GM18873 (cell line): ENCODE results near the gene C2CD2L.
"Not testable (repeated sequence)": the region's sequence is repeated elsewhere in the genome, so short reads cannot be mapped to it uniquely, and the experiment has no call there.

Experiments
- ATAC-seq: cut with Tn5 transposase; IDR thresholded peaks from one replicate; pipeline ENCODE4 v1.9.1; 2021; ENCODE audit warnings: mild to moderate bottlenecking, moderate library complexity, moderate number of reproducible peaks; ENCODE audit not compliant: unreplicated experiment, low FRiP score

The C2CD2L gene

DNA sequence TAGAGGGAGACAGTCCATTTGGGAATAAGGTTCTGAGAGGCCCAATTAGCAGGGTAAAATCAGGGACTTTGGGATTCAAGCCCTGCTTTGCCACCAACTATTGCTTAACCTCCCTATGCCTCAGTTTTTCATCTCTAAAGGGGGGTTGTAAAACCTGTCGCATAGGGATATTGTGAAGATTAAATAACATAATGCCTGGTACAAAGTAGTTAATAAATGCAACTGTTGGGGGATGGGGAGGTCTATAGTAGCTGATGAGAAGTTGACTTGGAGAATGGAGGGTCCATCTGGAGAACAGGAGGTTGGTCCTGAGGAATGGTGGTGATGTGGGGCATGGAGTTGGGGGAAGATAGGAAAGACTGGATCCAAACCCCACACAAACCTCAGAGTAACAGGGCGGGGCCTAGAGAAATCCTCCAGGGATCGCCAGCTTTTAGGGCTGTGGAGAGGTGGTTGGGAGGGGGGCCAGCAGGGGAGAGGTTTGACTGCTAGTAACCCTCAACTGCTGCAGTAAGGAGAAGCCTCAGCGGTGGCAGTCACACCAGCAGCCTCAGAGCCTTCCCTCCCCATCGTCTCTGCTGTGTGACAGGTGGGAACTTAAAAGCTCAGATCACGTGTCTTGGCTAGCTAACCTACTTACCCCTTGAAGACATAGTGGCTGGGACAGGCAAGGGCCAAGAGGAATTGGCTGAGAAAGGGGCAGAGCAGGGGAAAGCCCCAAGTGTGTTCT, 40.6 kb downstream of the C2CD2L start:
- no peak for ATAC-seq

- ATAC-seq: no peak
These were observed 41.5 kb downstream of the C2CD2L start for GRCh38 chr11:119148720-119149017.

GRCh38 chr11:119149018-119149785, 42.1 kb downstream of the C2CD2L start, which contains the start of gene ABCG4:
Gene ABCG4, plus strand, starts transcription at chr11:119149052. Its CDS starts 914 bp downstream, at chr11:119149966.
- ATAC-seq: no peak

- no peak for ATAC-seq
These were observed 42.7 kb downstream of the C2CD2L start for GRCh38 chr11:119149786-119150275.

DNA sequence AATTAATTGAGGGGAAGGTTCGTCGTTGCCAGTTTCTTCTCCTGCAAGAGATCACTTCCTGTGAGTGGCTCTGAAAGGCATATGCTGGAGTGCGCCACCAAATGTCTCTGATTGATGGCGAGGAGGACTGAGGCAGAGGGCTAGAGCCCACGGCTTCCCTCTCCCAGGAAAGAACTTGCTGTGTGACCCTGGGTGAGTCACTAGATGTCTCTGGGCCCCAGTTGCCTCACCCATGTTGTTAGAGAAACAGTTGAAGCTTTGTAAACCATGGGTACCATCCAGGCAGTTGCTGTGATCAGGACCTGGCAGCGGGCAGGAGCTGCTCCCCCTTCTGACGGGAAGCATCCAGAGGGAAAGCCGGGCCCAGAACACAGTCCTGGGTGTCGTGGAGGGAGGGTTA, 44.9 kb downstream of the C2CD2L start:
- no peak for ATAC-seq

DNA sequence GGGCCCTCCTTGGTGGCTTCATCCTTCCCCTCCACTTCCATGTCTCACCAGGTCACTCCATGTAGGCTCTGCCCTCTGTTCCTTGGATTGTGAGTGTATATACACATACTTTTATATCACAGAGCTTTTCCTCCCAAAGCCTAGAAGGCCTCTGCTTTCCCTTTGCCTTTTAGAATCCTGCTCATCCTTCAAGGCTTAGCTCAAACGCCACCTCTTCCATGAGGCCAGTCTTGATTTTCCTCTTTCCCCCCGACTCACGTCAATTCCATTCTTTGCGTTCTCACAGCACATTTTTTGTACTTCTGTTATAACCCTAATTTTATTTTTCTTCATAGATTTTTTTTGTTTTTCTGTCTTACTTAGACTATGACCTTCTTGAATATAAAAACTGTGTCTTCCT, 45.5 kb downstream of the C2CD2L start:
- ATAC-seq: no peak

- ATAC-seq: no peak
These were observed 46.1 kb downstream of the C2CD2L start for GRCh38 chr11:119153049-119153818.

DNA sequence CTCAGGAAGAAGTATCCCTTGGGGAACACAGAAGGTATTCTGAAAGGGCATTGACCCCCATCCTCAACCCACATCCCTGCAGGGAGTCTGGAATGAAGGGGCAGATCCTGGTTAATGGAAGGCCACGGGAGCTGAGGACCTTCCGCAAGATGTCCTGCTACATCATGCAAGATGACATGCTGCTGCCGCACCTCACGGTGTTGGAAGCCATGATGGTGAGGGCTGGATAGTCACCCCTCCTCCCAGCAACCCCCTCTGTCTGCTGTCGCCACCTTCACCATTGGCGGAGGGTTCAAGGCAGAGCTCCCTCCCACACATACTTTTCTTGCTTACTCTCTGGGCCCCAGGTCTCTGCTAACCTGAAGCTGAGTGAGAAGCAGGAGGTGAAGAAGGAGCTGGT, 47.0 kb downstream of the C2CD2L start:
- ATAC-seq: no peak

DNA sequence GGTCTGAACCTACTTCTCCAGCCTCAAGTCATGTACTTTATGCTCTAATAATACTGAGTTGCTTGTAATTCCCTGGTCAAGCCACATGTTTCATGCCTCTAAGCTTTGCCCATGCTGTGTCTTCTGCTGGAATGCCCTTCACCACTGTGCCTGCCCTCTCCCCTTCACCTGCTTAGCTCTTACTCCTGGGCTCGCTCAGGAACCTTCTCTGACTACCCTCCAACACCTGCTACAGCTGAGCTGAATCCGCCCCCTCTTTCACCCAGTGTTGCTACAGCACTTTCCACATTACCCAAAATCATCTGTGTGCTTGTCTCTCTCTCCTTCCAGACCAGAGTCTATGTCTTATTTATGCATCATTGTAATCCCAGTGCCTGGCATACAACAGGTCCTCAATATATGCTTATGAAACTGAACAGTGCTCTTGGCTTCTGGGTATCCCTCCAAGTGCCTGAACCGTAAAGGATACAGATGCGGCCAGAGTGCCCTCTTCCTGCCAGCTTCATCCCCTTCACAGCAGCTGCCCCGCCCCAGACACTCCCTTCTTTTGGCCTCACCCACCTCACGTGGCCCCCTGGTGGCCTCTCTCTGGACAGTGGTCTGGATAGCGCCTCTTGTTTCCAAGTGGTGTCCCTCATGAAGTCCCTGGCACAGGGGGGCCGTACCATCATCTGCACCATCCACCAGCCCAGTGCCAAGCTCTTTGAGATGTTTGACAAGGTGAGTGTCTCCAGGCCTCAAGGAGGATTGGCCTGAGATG, 48.8 kb downstream of the C2CD2L start:
- no peak for ATAC-seq

GRCh38 chr11:119156496-119156895, 49.4 kb downstream of the C2CD2L start:
- no peak for ATAC-seq

DNA sequence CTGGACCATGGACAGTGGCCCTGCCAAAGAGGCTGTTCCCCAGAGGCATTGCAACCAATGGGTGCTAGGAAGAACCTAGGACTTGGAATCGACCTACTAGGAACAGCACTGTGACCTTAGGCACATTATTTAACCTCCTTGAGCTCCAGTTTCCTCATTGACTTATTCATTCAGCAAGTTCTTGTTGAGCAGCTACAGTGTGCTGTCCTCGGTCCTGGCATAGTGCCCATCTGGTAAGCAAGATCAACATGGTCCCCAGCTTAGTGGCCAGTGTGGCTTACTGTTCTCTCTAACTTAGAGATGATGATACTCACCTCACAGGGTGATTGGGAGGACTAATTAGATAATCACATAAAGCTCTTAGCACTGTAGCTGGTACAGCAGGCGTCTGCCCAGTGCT, 49.9 kb downstream of the C2CD2L start:
- no peak for ATAC-seq

DNA sequence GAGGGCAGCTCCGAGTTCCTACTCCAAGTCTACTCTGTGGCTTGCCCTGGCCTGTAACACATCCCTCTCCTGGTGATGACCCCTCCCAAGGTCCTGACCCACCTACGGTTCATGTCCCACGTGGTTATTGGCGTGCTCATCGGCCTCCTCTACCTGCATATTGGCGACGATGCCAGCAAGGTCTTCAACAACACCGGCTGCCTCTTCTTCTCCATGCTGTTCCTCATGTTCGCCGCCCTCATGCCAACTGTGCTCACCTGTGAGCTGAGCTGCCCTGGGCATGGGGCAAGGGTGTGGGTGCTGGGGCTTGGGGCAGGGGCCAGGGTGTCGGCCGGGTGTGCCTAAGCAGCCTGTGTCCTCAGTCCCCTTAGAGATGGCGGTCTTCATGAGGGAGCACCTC, 51.3 kb downstream of the C2CD2L start:
- ATAC-seq: no peak

DNA sequence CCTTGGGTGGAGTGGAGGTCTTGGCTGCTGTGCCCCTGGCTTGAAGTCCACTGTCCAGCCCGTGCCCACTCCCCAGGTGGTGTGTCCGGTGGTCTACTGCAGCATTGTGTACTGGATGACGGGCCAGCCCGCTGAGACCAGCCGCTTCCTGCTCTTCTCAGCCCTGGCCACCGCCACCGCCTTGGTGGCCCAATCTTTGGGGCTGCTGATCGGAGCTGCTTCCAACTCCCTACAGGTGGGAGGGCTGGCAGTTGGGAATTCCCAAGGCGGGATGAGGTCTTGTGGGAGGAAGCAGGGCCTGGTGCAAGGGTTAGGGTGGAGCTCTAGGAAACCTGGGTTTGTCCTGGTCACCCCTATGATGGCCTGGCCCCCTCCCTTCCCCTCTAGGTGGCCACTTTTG, 53.0 kb downstream of the C2CD2L start:
- no peak for ATAC-seq

DNA sequence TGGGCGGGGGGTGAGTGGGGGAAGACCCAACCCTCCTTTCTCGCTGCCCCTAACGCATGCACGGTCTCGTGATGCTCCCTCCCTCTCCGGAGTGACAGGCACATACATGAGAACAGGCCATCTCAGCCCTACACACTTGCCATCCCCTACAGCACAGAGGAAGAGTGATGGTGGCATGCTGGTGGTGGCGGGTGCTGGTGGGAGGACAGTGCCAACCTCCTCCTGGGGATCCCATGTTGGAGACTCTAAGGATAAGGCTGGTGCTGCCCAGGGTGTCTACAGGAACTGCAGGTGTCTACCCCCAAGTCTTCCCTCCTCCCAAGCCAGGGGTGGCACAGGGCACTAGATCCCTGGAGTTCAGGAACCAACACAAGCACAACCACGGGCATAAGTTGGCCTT, 54.7 kb downstream of the C2CD2L start:
- ATAC-seq: no peak

- ATAC-seq: no peak
These were observed 59.4 kb downstream of the C2CD2L start for GRCh38 chr11:119166368-119167076.

- not testable (repeated sequence) for ATAC-seq
These were observed 59.9 kb downstream of the C2CD2L start for GRCh38 chr11:119167077-119167458.

- ATAC-seq: no peak
These were observed 60.8 kb downstream of the C2CD2L start for GRCh38 chr11:119167933-119168332.
